H1 (cell line): Measurements from ENCODE around the gene SMIM15. TPM values are rescaled to one million over a fixed set of nuclear protein-coding genes. Genes with fewer than 3 reads are reported as not detected.

Source experiments
- CTCF ChIA-PET: fragments of 300-600 bp; sonication (Branson Sonifier 250); formaldehyde crosslinking; loops from one replicate; lab custom pipeline; 2021; ENCODE audit not compliant: partially characterized antibody; lab: Charles Lee
- POLR2A ChIA-PET: fragments of 300-600 bp; sonication (Branson Sonifier 250); formaldehyde crosslinking; loops from one replicate; lab custom pipeline; 2021; ENCODE audit warnings: inconsistent platforms; ENCODE audit not compliant: partially characterized antibody; lab: Charles Lee
- DNase-seq, 2 experiments: peaks; one replicate each; pipeline versions ENCODE4 v3.0.0 to v3.0.0-alpha.2; 2010 to 2022; ENCODE audit warnings: low spot score in 2 of 2, low read depth in 1 of 2, mixed read lengths in 1 of 2
- FAIRE-seq: peaks from 2 replicates; lab custom pipeline; 2011; peaks lifted over from hg19 to GRCh38; lab: Jason Lieb, UNC
- H2AFZ ChIP-seq: 2 replicates; pipeline ENCODE4 v1.8.1; 2012; ENCODE audit warnings: low read length, inconsistent platforms
- H2AK5ac ChIP-seq: 2 replicates; pipeline ENCODE4 v1.6.1; 2013; ENCODE audit warnings: low read depth, low read length
- H2BK120ac ChIP-seq: replicated peaks from 2 replicates; pipeline ENCODE3; 2013; ENCODE audit warnings: low read depth, low read length, inconsistent platforms
- H2BK12ac ChIP-seq: 2 replicates; pipeline ENCODE4 v1.6.1; 2013; ENCODE audit warnings: low read depth, low read length
- H2BK15ac ChIP-seq: 2 replicates; pipeline ENCODE4 v1.6.1; 2013; ENCODE audit warnings: low read length
- H2BK20ac ChIP-seq: 2 replicates; pipeline ENCODE4 v1.6.1; 2013; ENCODE audit warnings: low read length
- H2BK5ac ChIP-seq: 2 replicates; pipeline ENCODE4 v1.6.1; 2013; ENCODE audit warnings: low read depth, low read length
- H3K14ac ChIP-seq: 2 replicates; pipeline ENCODE4 v1.6.1; 2013; ENCODE audit warnings: inconsistent platforms; ENCODE audit not compliant: insufficient read length
- H3K18ac ChIP-seq: 2 replicates; pipeline ENCODE4 v1.6.1; 2013; ENCODE audit warnings: low read length; ENCODE audit errors: extremely low read depth
- H3K23ac ChIP-seq: 2 replicates; pipeline ENCODE4 v1.6.1; 2013; ENCODE audit warnings: inconsistent platforms; ENCODE audit not compliant: insufficient read length
- H3K23me2 ChIP-seq: 2 replicates; pipeline ENCODE4 v1.6.1; 2013; ENCODE audit warnings: low read depth, low read length
- H3K27ac ChIP-seq: 2 replicates; pipeline ENCODE4 v1.6.1; 2011; ENCODE audit warnings: low read depth, low read length, inconsistent platforms
- H3K27me3 ChIP-seq, 4 experiments: replicated peaks in 1 of 4; 1 replicate in 1 of 4; 2 replicates in 3 of 4; pipeline versions ENCODE4 v1.6.1 to v1.8.1; 2011 to 2013; ENCODE audit warnings: low read length in 3 of 4, mild to moderate bottlenecking in 3 of 4, inconsistent platforms in 2 of 4, mixed read lengths in 2 of 4, moderate library complexity in 1 of 4; ENCODE audit not compliant: control insufficient read depth in 3 of 4, insufficient read depth in 3 of 4; ENCODE audit errors: extremely low read depth in 1 of 4
- H3K36me3 ChIP-seq, 4 experiments: 2 replicates each; pipeline versions ENCODE4 v1.6.1 to v1.8.1; 2011 to 2013; ENCODE audit warnings: mild to moderate bottlenecking in 4 of 4, low read length in 3 of 4, moderate library complexity in 2 of 4, control low read depth in 1 of 4, inconsistent platforms in 1 of 4; ENCODE audit not compliant: insufficient read depth in 4 of 4, control insufficient read depth in 2 of 4
- H3K4ac ChIP-seq: replicated peaks from 2 replicates; pipeline ENCODE3; 2013; ENCODE audit warnings: low read length, low read depth, mixed read lengths, inconsistent platforms; ENCODE audit not compliant: insufficient read length
- H3K4me1 ChIP-seq, 4 experiments: replicated peaks in 1 of 4; 1 replicate in 1 of 4; 2 replicates in 3 of 4; pipeline versions ENCODE4 v1.6.1 to v1.8.1; 2011 to 2013; ENCODE audit warnings: low read length in 3 of 4, inconsistent platforms in 2 of 4, mixed read lengths in 1 of 4; ENCODE audit not compliant: insufficient read depth in 4 of 4, control insufficient read depth in 3 of 4
- H3K4me2 ChIP-seq, 2 experiments: 2 replicates each; pipeline versions ENCODE4 v1.6.1 to v1.8.1; 2011 to 2013; ENCODE audit warnings: low read depth in 2 of 2, low read length in 2 of 2, control low read depth in 1 of 2, inconsistent platforms in 1 of 2, mild to moderate bottlenecking in 1 of 2; ENCODE audit not compliant: insufficient read depth in 1 of 2
- H3K4me3 ChIP-seq, 4 experiments: fragments of 200-600, 300-600 bp in 1 of 4; sonication (generic), shearing (Covaris generic), sonication (Bioruptor Twin) in 1 of 4; 2 replicates each; pipeline versions ENCODE4 v1.5.1 to v1.8.1; 2011 to 2016; ENCODE audit warnings: low read length in 4 of 4, low read depth in 3 of 4, control low read depth in 2 of 4, inconsistent platforms in 2 of 4, mild to moderate bottlenecking in 2 of 4, mixed read lengths in 1 of 4, moderate library complexity in 1 of 4; ENCODE audit not compliant: insufficient read depth in 2 of 4; ENCODE audit errors: extremely low read depth in 1 of 4
- H3K56ac ChIP-seq: replicated peaks from 2 replicates; pipeline ENCODE3; 2013; ENCODE audit warnings: low read depth, mild to moderate bottlenecking, mixed read lengths, low read length, inconsistent platforms; ENCODE audit not compliant: insufficient read length
- H3K79me1 ChIP-seq: 2 replicates; pipeline ENCODE4 v1.6.1; 2013; ENCODE audit warnings: low read depth, low read length, control low read depth
- H3K79me2 ChIP-seq, 2 experiments: 2 replicates each; pipeline versions ENCODE4 v1.6.1 to v1.8.1; 2012 to 2013; ENCODE audit warnings: low read length in 2 of 2, mild to moderate bottlenecking in 2 of 2, inconsistent platforms in 1 of 2; ENCODE audit not compliant: insufficient read depth in 2 of 2, control insufficient read depth in 1 of 2
- H3K9ac ChIP-seq, 4 experiments: replicated peaks in 1 of 4; 1 replicate in 1 of 4; 2 replicates in 3 of 4; pipeline versions ENCODE4 v1.6.1 to v1.8.1; 2011 to 2013; ENCODE audit warnings: low read depth in 3 of 4, low read length in 3 of 4, control low read depth in 2 of 4, mild to moderate bottlenecking in 2 of 4, moderate library complexity in 2 of 4, inconsistent platforms in 1 of 4; ENCODE audit errors: extremely low read depth in 1 of 4
- H3K9me3 ChIP-seq, 2 experiments: 2 replicates each; pipeline versions ENCODE4 v1.6.1 to v1.8.1; 2012 to 2013; ENCODE audit warnings: mild to moderate bottlenecking in 2 of 2, moderate library complexity in 2 of 2, control low read depth in 1 of 2, inconsistent platforms in 1 of 2, low read depth in 1 of 2, low read length in 1 of 2, mixed read lengths in 1 of 2; ENCODE audit not compliant: insufficient read depth in 2 of 2
- H4K20me1 ChIP-seq, 2 experiments: replicated peaks in 1 of 2; 2 replicates each; pipeline versions ENCODE3 to v1.8.1; 2011 to 2013; ENCODE audit warnings: inconsistent platforms in 2 of 2, low read length in 2 of 2, mild to moderate bottlenecking in 1 of 2; ENCODE audit not compliant: insufficient read depth in 2 of 2, control insufficient read depth in 1 of 2
- H4K5ac ChIP-seq: 2 replicates; pipeline ENCODE4 v1.6.1; 2013; ENCODE audit warnings: low read length, low read depth, mixed read lengths, inconsistent platforms; ENCODE audit not compliant: insufficient read length
- H4K8ac ChIP-seq: 2 replicates; pipeline ENCODE4 v1.8.0; 2013; ENCODE audit warnings: mild to moderate bottlenecking, moderate library complexity, low read length, inconsistent platforms; ENCODE audit not compliant: insufficient read depth; ENCODE audit errors: extremely low read depth
- H4K91ac ChIP-seq: replicated peaks from 2 replicates; pipeline ENCODE3; 2013; ENCODE audit warnings: low read length, mixed read lengths, inconsistent platforms; ENCODE audit not compliant: insufficient read length
- BACH1 ChIP-seq: IDR thresholded peaks from 2 replicates; pipeline ENCODE4 v1.6.1; 2012; ENCODE audit warnings: low read length, improper control_type of control experiment
- BRCA1 ChIP-seq: IDR thresholded peaks from 2 replicates; pipeline ENCODE4 v1.6.1; 2012; ENCODE audit warnings: low read depth, low read length, improper control_type of control experiment
- CHD1 ChIP-seq: IDR thresholded peaks from 2 replicates; pipeline ENCODE4 v1.6.1; 2012; ENCODE audit warnings: low read depth, low read length, improper control_type of control experiment
- GTF2F1 ChIP-seq: IDR thresholded peaks from 2 replicates; pipeline ENCODE4 v1.6.1; 2012; ENCODE audit warnings: low read depth, low read length, improper control_type of control experiment, borderline replicate concordance
- JUND ChIP-seq: IDR thresholded peaks from 2 replicates; pipeline ENCODE4 v1.6.1; 2011; ENCODE audit warnings: mild to moderate bottlenecking, improper control_type of control experiment, low read length
- POLR2AphosphoS5 ChIP-seq: IDR thresholded peaks from 2 replicates; pipeline ENCODE4 v1.6.1; 2011; ENCODE audit warnings: low read depth, low read length
- RFX5 ChIP-seq: IDR thresholded peaks from 2 replicates; pipeline ENCODE4 v1.6.1; 2011; ENCODE audit warnings: low read depth, low read length, improper control_type of control experiment, borderline replicate concordance
- SAP30 ChIP-seq: fragments of 300-600 bp; sonication (generic); IDR thresholded peaks from 2 replicates; pipeline ENCODE4 v1.7.1; 2012; ENCODE audit warnings: low read length, moderate library complexity, mild to moderate bottlenecking, inconsistent platforms; ENCODE audit not compliant: insufficient read depth, insufficient replicate concordance
- SRF ChIP-seq: IDR thresholded peaks from 2 replicates; pipeline ENCODE4 v1.6.1; 2011; ENCODE audit warnings: mild to moderate bottlenecking, low read depth, low read length, moderate library complexity
- TAF1 ChIP-seq: IDR thresholded peaks from 2 replicates; pipeline ENCODE4 v1.6.1; 2011; ENCODE audit warnings: mild to moderate bottlenecking, low read depth, low read length
- TAF7 ChIP-seq: optimal IDR thresholded peaks from 2 replicates; pipeline ENCODE3; 2011; ENCODE audit warnings: low read depth, mild to moderate bottlenecking, inconsistent platforms, low read length, moderate library complexity, borderline replicate concordance
- TCF12 ChIP-seq: IDR thresholded peaks from 2 replicates; pipeline ENCODE4 v1.6.1; 2011; ENCODE audit warnings: low read depth, mild to moderate bottlenecking, low read length
- USF2 ChIP-seq: IDR thresholded peaks from 2 replicates; pipeline ENCODE4 v1.6.1; 2011; ENCODE audit warnings: low read length, improper control_type of control experiment
- WGBS, 2 experiments: shearing (Covaris generic) in 1 of 2; methylation state at CpG; one replicate each; pipeline versions ENCODE4 v1.1.6 to v1.1.7; 2013 to 2015; ENCODE audit warnings: low lambda C conversion rate in 2 of 2, mixed read lengths in 2 of 2, inconsistent platforms in 1 of 2, low coverage in 1 of 2, missing lambda C conversion rate in 1 of 2; ENCODE audit not compliant: insufficient replicate concordance in 2 of 2, insufficient coverage in 1 of 2, insufficient read length in 1 of 2; ENCODE audit errors: extremely low coverage in 1 of 2, missing lambda C conversion rate in 1 of 2; 5-methylcytosine and 5-hydroxymethylcytosine counted together
- polyA plus RNA-seq, 7 experiments: library from polyadenylated mRNA; depleted of rRNA in 3 of 7; stranded (reverse) in 5 of 7; unstranded in 2 of 7; fragments of >200 nt in 5 of 7; fragments of 200-250 nt in 2 of 7; gene quantifications; 1 replicate in 5 of 7; 2 replicates in 1 of 7; 4 replicates in 1 of 7; pipeline versions ENCODE4 v1.2.1 to v1.2.3, GENCODE V29; 2011 to 2013; ENCODE audit warnings: missing spikeins in 2 of 7, mixed read lengths in 2 of 7
- total RNA-seq: library from RNA; stranded (reverse); fragmentation: NEBNext Ultra II Directional; extraction: Animal tissue kit (Norgen Biotek cat#: 25700); gene quantifications from 2 replicates; pipeline ENCODE4 v1.2.1, GENCODE V29; 2021

The SMIM15 gene
- total and polyA plus RNA-seq, 2 of the 8 experiments (the other 6 are each of a cell fraction or from before 2014, with no cell fraction given), result 17.6 to 53.1 TPM

- H2BK20ac ChIP-seq, result no peak overlapping the region
- no peak overlapping the region for H2AFZ ChIP-seq
- no peak overlapping the region for H3K14ac ChIP-seq
- H3K4me1 ChIP-seq, result peaks cover 0 to 4% (median 0%) of the 10 kb centered on the region in 4 experiments; a peak in 2 of 7 replicates
- no peaks in the 10 kb centered on the region for H3K9me3 ChIP-seq
- H3K23me2 ChIP-seq, result no peaks in the 10 kb centered on the region
- 95% methylated on average over 2 of the region's 2 CpGs; no CpG with 5 or more reads in 1 of the 2 experiments for WGBS, 2 experiments
- no peak overlapping the region for H4K91ac ChIP-seq
- no peak overlapping the region for H2BK5ac ChIP-seq
- no peak overlapping the region for H3K18ac ChIP-seq
- H3K9ac ChIP-seq, result no peak overlapping the region
- H4K20me1 ChIP-seq, result no peaks in the 10 kb centered on the region
- H3K27ac ChIP-seq, result no peak overlapping the region
- H3K36me3 ChIP-seq, result no peaks in the 10 kb centered on the region
- H2BK15ac ChIP-seq, result no peak overlapping the region
- H4K8ac ChIP-seq, result no peak overlapping the region
- FAIRE-seq, result no peak
- H2AK5ac ChIP-seq, result no peak overlapping the region
- no peak overlapping the region for H4K5ac ChIP-seq
- no peaks in the 10 kb centered on the region for H3K27me3 ChIP-seq
- H2BK12ac ChIP-seq, result no peak overlapping the region
- H3K4me2 ChIP-seq, result no peak overlapping the region
- no peak overlapping the region for H3K23ac ChIP-seq
- no peak overlapping the region for H2BK120ac ChIP-seq
- CTCF ChIA-PET, result no interaction called here
- no peak for DNase-seq
- no peak overlapping the region for H3K56ac ChIP-seq
- H3K4me3 ChIP-seq, result no peak overlapping the region
- no peak overlapping the region for H3K4ac ChIP-seq
- H3K79me2 ChIP-seq, result no peaks in the 10 kb centered on the region
- POLR2A ChIA-PET, result no interaction called here
- no peaks in the 10 kb centered on the region for H3K79me1 ChIP-seq
- TF ChIP-seq BRCA1 (no peak), SRF (no peak), RFX5 (no peak), TAF1 (no peak), SAP30 (no peak), BACH1 (no peak), CHD1 (no peak), TCF12 (no peak), GTF2F1 (no peak), TAF7 (no peak), USF2 (no peak), POLR2AphosphoS5 (no peak), JUND (no peak)
Observed at GRCh38 chr5:61130289-61130688, 32.0 kb downstream of the SMIM15 start.
